ENCODE data around the gene RAD21L1.
A peak's percentile ranks its signal among the peaks of the same experiment; 100 is the strongest.
"Not testable (repeated sequence)": the region's sequence is repeated elsewhere in the genome, so short reads cannot be mapped to it uniquely, and the experiment has no call there.

Gene RAD21L1

DNA sequence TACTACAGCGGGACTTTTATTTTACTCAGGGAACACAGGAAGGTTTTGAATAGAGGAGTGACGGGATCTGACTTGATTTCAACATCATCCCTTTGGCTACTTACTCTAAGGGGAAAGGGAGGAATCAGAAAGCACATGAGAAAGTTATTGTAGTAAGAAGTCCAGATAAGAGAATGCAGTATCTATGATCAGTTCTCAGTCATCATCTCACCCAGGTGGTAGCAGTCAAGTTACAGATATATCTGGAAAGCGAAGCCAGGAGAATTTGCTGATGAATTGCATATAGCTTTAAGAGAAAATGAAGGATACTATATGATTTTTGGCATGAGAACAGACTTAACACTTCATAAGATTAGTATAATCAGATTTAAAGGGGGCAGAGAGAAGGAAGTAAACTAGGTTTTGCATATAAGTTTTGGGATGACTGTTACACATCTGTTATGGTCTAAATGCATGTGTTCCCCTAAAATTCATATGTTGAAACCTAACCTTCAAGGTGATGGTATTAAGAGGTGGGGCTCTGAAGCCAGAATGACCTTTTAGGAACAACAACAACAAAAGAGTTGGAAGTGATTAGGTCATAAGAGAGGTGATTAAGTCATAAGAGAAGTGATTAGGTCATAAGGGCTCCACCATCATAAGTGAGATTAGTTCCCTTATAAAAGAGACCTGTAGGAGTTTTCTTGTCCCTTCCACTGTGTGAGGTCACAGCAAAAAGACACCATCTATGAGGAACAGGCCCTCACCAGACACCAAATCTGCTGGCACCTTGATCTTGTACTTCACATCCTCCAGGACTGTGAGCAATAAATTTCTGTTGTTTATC lies 6.7 kb downstream of the RAD21L1 start:
- DNase-seq, result no peak

DNA sequence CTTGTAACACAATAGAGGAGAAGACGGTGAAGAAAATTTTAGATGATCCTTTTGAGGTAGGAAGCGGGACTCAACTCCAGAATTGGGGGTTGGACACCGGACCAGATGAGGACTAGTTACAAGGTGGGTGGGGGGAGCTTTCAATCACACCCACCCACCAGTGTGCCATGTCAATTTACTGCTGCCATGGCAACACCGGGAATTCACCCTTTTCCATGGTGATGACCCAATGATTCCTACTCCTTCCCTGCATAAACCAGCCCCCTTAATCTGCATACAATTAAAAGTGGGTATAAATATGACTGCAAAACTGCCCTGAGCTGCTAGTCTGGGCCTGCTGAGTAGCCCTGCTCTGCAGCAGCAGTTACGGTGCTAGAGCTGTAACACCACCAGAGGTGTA lies 14.7 kb downstream of the RAD21L1 start:
- DNase-seq, result no peak

GRCh38 chr20:1241456-1241855 lies 15.6 kb downstream of the RAD21L1 start:
- no peak for DNase-seq

- no peak for DNase-seq
Measured at GRCh38 chr20:1242099-1242498, 16.3 kb downstream of the RAD21L1 start.

- no peak for DNase-seq
Measured at GRCh38 chr20:1242530-1242929, 16.7 kb downstream of the RAD21L1 start.

GRCh38 chr20:1245578-1245977 lies 19.7 kb downstream of the RAD21L1 start:
- DNase-seq, result no peak

DNA sequence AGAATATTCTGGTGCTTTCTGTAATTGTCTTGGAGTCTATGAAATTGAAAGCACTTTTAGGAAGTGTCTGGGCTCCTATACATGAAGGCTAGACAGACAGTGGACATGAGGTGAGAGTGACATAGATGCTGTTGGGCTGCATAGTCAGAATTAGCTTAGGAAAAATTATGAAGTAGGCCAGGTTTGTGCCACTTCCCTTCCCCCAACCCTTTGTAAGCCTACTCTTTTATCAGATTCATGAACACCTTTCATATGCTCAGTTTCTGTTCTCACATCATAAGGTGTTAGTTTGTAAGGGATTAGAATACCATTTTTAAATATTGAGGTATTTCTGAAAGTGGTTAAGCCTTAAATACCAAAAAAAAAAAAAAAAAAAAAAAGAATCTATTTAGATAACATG lies 21.8 kb downstream of the RAD21L1 start:
- no peak for DNase-seq

GRCh38 chr20:1250282-1250681 lies 24.4 kb downstream of the RAD21L1 start:
- not testable (repeated sequence) for DNase-seq

- DNase-seq, result no peak
Measured at GRCh38 chr20:1252416-1252815, 26.6 kb downstream of the RAD21L1 start.

DNA sequence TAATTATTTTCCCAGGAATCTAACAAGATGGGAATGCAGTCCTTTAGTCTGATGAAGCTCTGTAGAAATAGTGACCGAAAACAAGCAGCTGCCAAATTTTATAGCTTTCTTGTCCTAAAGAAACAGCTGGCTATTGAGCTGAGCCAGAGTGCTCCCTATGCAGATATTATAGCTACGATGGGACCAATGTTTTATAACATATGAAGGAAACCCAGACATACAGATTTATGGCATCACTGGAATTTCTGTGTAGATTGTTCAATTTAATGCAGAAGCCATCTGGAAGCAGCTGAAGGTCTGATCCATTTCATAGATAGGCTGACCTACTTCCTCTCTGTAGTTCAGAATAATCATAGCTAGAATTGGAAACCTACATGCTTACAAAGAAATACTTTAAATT lies 28.4 kb downstream of the RAD21L1 start:
- no peak for DNase-seq

- DNase-seq, result no peak
Measured at GRCh38 chr20:1255675-1256074, 29.8 kb downstream of the RAD21L1 start.

- no peak for DNase-seq
Measured at GRCh38 chr20:1263853-1264252, 38.0 kb downstream of the RAD21L1 start.

DNA sequence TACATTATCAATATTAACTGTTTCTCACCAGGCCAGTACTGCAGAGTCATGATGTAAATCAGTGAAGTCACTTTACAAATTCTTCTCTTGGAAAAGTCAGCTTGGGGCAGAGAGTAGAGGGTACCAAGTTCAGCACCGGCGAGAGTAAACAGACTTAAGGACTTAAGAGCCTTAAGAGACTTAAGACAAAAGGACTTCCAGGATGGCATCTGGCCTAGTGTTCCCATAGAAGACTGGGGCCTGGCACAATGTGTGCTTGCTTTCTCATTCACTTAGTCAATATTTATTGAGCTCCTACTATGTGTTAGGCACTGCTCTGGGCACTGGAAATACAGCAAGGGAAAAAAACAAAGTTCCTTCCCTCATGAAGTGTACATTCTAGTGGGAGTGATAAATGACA lies 38.9 kb downstream of the RAD21L1 start:
- DNase-seq, result no peak

- DNase-seq, result no peak
Measured at GRCh38 chr20:1265226-1265915, 39.5 kb downstream of the RAD21L1 start.

- DNase-seq, result no peak
Measured at GRCh38 chr20:1265916-1266166, 40.0 kb downstream of the RAD21L1 start.

GRCh38 chr20:1266167-1266973 lies 40.5 kb downstream of the RAD21L1 start, which contains the start of gene SNPH:
Gene SNPH, plus strand, starts transcription at chr20:1266294. Its CDS starts 29,946 bp downstream, at chr20:1296240.
- peak; percentile 61 for DNase-seq

DNA sequence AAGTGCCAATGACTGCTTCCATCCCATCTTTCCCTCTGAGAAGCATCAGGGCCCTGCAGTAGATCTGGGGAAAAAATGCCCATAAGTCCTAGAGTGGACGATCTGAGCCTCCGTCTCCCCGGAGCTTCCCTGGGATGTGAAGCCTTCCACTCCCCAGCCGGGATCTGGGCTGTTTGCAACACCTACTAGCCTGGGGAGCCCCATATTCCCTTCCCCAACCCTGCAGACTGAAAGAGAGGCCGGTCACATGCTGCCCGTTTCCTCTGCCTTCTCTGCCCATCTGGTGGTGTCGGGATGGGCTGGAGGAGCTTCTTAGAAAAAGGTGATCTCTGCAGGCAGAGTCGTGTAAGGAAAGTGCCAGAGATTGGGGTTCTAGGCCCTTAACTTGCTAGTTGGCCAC lies 41.3 kb downstream of the RAD21L1 start:
- no peak for DNase-seq

GRCh38 chr20:1267809-1268374 lies 42.0 kb downstream of the RAD21L1 start:
- DNase-seq, result no peak

DNA sequence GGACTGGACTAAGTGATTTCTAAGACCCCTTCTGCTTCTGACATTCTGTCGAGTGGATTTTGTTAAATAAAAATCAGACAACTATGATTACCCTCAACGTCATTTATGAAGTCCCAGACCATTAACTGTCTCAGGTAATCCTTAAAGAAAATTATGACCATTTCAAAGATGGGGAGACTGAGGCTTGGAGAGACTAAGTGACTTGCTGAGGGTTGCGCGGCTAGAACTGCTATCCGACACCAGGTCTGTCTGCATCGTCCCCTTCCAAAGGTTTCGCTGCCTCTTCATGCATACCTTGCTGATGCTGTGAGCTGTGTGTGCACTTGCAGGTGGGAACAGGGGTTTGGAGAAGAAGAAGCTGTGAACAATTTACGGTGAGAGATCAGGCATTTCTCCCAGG lies 43.4 kb downstream of the RAD21L1 start:
- no peak for DNase-seq

DNA sequence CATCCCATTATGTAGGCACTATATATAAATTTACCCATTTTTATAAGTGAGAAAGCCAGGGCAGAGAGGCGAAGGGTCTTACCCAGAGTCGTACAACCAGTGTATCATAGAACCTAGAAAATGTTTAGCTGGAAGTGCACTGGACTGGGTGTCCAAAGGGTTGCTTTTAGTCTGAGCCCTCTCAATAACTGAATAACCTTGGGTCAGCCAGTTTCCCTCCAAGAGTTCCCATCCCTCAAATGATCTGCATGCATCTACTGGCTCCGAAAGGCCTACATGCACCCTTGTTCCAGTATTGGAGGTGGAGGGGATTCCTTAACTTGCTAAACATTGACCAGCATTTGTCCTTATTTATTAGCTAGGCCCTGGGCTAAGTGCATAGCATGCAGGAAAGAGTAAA lies 44.0 kb downstream of the RAD21L1 start:
- no peak for DNase-seq

DNA sequence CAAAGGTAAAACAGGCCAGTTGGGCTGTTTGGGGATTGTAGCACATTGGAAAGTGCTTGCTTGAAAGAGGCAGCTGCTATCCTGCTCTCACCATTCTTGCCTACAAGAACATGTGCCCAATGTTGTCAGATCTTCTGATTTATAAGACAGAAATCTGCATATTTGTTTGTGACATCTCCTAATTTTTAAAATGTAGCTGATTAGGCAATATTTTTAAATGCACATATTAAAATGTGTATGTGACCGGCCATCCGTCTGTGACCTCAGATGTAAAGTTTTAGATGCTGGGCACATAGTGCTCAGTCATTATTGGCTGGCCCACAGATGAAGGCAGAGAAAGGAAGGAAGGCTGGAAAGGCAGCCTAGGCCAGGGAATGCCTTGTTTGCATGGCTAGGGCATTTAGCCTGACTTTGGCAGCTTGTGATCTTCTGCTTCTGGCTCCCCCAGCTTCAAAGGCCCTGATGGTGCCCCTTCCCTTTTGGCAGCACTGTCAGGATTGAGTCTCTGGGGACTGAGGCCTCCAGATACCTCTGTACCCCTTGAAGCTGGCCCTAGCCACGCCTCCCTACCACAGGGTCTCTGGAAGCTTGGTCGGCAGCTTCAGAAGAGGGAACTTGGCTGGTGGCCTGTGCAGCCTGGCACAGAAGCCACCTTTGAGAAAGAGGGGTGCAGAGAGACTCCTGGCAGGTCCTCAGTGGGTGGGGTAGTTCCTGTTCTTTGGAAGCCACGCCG lies 46.7 kb downstream of the RAD21L1 start:
- no peak for DNase-seq

GRCh38 chr20:1273366-1273765 lies 47.5 kb downstream of the RAD21L1 start:
- no peak for DNase-seq
